NCI-H187 treated with DMSO at 0.1 percent for 48 hours (cell line): ENCODE data around the gene HSD17B8.
"Not testable (repeated sequence)": the region's sequence is repeated elsewhere in the genome, so short reads cannot be mapped to it uniquely, and the experiment has no call there.

Experiments used
- DNase-seq: peaks from one replicate; lab custom pipeline; 2025; lab: John Stamatoyannopoulos, UW

The HSD17B8 gene

GRCh38 chr6:33206027-33206863 lies 1.8 kb downstream of the HSD17B8 start:
- DNase-seq, result no peak

GRCh38 chr6:33206864-33207551 lies 2.6 kb downstream of the HSD17B8 start:
- DNase-seq, result no peak

- no peak for DNase-seq
These were observed 3.2 kb downstream of the HSD17B8 start for GRCh38 chr6:33207552-33208090.

GRCh38 chr6:33208091-33208967 lies 3.9 kb downstream of the HSD17B8 start, which contains the start of gene RING1:
Gene RING1 (plus strand): TSS chr6:33208500. CDS start chr6:33208823, 323 bp downstream.
- DNase-seq, result no peak

GRCh38 chr6:33209856-33210255 lies 5.4 kb downstream of the HSD17B8 start:
- DNase-seq, result no peak

GRCh38 chr6:33211136-33211535 lies 6.7 kb downstream of the HSD17B8 start:
- no peak for DNase-seq

GRCh38 chr6:33211666-33212422 lies 7.4 kb downstream of the HSD17B8 start:
- DNase-seq, result no peak

- no peak for DNase-seq
These were observed 8.4 kb downstream of the HSD17B8 start for GRCh38 chr6:33212857-33213165.

- no peak for DNase-seq
These were observed 8.9 kb downstream of the HSD17B8 start for GRCh38 chr6:33213166-33213988.

- DNase-seq, result no peak
These were observed 9.5 kb downstream of the HSD17B8 start for GRCh38 chr6:33213989-33214335.

- no peak for DNase-seq
These were observed 11.0 kb downstream of the HSD17B8 start for GRCh38 chr6:33215271-33216116.

- DNase-seq, result no peak
These were observed 11.7 kb downstream of the HSD17B8 start for GRCh38 chr6:33216117-33216649.

- DNase-seq, result no peak
These were observed 12.8 kb downstream of the HSD17B8 start for GRCh38 chr6:33217246-33217645.

GRCh38 chr6:33217681-33218080 lies 13.2 kb downstream of the HSD17B8 start:
- no peak for DNase-seq

GRCh38 chr6:33226503-33227120 lies 22.2 kb downstream of the HSD17B8 start:
- DNase-seq, result not testable (repeated sequence)

- no peak for DNase-seq
These were observed 30.8 kb downstream of the HSD17B8 start for GRCh38 chr6:33235221-33235634.

- DNase-seq, result no peak
These were observed 31.9 kb downstream of the HSD17B8 start for GRCh38 chr6:33236328-33236727.

- DNase-seq, result no peak
These were observed 32.4 kb downstream of the HSD17B8 start for GRCh38 chr6:33236852-33237251.

GRCh38 chr6:33237741-33238140 lies 33.3 kb downstream of the HSD17B8 start:
- no peak for DNase-seq
